Adrenal gland (tissue), 5 donors: ENCODE data around the gene MACROH2A1.

ENCODE experiments used
- CTCF ChIP-seq, 6 experiments: fragments of 450-650 bp in 4 of 6; fragments of 200-600 bp in 2 of 6; sonication (generic) in 1 of 6; IDR thresholded peaks; 1 replicate in 5 of 6; 2 replicates in 1 of 6; pipeline versions ENCODE4 v1.5.1 to v1.8.0; 2016 to 2021; ENCODE audit warnings: antibody characterized with exemption in 6 of 6, mild to moderate bottlenecking in 2 of 6, moderate library complexity in 1 of 6
- POLR2A ChIP-seq, 2 donors: fragments of 450-650 bp; IDR thresholded peaks; one replicate each; pipeline ENCODE4 v1.6.1; 2017; ENCODE audit warnings: antibody characterized with exemption in 2 of 2, mild to moderate bottlenecking in 2 of 2, moderate library complexity in 1 of 2
- donor health status: DM: no; HTN: no; CAD: no.

GRCh38 chr5:135294793-135295192 lies 104.2 kb downstream of the MACROH2A1 start:
- TF ChIP-seq CTCF (IDR thresholded peaks at IDR 0.05): no peak
- no peak for TF ChIP-seq POLR2A (IDR thresholded peaks at IDR 0.05)
